Upper lobe of left lung (tissue), 4 donors: ENCODE results near the gene CCDC40.

Source experiments
- CTCF ChIP-seq, 6 experiments: fragments of 450-650 bp in 4 of 6; fragments of 200-600 bp in 2 of 6; sonication (generic) in 2 of 6; IDR thresholded peaks; one replicate each; pipeline ENCODE4 v1.5.1; 2016 to 2019; ENCODE audit warnings: antibody characterized with exemption in 6 of 6
- EP300 ChIP-seq, 4 donors: sonication (generic); formaldehyde crosslinking; IDR thresholded peaks; one replicate each; pipeline ENCODE4 v1.5.1; 2017; ENCODE audit warnings: antibody characterized with exemption in 4 of 4, control low read depth in 2 of 4
- POLR2AphosphoS5 ChIP-seq, 2 donors: sonication (generic); formaldehyde crosslinking; IDR thresholded peaks; one replicate each; pipeline ENCODE4 v1.5.1; 2017; ENCODE audit warnings: antibody characterized with exemption in 2 of 2

GRCh38 chr17:80053102-80053501 is 16.7 kb downstream of the CCDC40 start:
- no peak for TF ChIP-seq POLR2AphosphoS5 (IDR thresholded peaks at IDR 0.05)
- no peak for TF ChIP-seq CTCF (IDR thresholded peaks at IDR 0.05)
- no peak for TF ChIP-seq EP300 (IDR thresholded peaks at IDR 0.05)
